Mammary epithelial cell (primary cell): ENCODE results near the gene SOCS1.

Source experiments
- EZH2 ChIP-seq: IDR thresholded peaks from 2 replicates; pipeline ENCODE4 v1.6.1; 2012; ENCODE audit warnings: low read length, inconsistent platforms, borderline replicate concordance
- TF ChIP-seq, protein P1 (sequence below), 2 donors: IDR thresholded peaks in 1 of 2; conservative IDR thresholded peaks in 1 of 2; 2 replicates each; pipeline ENCODE4 v1.5.1; 2011 to 2012; ENCODE audit warnings: inconsistent platforms in 2 of 2, low read length in 2 of 2, mild to moderate bottlenecking in 2 of 2, control low read depth in 1 of 2, low read depth in 1 of 2; ENCODE audit not compliant: insufficient read depth in 1 of 2; ENCODE audit errors: extremely low read depth in 1 of 2

DNA sequence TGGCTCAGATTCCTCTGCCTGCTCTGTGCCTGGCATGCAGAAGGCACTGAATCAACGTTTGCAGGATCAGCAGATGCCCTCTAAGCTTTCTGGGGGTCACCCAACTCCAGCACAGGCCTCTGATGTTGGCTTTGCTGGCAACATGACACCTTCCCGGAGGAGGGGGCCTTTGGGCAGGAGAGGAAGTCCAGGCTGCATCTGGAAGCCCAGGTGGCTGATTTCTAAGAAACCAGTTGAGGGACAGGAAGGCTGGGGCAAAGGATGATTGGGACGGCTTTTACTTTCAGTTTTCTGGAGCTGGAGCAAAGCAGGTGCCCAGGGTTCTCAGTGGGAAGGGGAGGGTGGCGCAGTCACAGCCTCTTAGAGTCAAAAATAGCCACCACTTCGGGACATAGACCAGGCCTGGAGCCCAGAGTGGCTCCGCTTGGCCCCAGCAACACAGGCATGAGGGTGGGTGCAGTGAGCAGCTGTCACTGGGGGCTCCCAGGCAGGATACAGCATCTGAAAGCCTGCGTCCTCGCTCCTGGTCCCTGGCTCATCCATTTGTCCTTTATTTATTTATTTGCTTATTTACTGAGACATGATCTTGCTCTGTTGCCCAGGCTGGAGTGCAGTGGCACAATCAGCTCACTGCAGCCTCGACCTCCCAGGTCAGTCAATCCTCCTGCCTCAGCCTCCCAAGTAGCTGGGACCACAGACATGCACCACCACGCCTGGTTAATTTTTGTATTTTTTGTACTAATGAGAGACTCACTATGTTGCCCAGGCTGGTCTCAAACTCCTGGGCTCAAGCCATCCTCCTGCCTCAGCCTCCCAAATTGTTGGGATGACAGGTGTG is 15.1 kb downstream of the SOCS1 start:
- TF ChIP-seq, protein P1, sequence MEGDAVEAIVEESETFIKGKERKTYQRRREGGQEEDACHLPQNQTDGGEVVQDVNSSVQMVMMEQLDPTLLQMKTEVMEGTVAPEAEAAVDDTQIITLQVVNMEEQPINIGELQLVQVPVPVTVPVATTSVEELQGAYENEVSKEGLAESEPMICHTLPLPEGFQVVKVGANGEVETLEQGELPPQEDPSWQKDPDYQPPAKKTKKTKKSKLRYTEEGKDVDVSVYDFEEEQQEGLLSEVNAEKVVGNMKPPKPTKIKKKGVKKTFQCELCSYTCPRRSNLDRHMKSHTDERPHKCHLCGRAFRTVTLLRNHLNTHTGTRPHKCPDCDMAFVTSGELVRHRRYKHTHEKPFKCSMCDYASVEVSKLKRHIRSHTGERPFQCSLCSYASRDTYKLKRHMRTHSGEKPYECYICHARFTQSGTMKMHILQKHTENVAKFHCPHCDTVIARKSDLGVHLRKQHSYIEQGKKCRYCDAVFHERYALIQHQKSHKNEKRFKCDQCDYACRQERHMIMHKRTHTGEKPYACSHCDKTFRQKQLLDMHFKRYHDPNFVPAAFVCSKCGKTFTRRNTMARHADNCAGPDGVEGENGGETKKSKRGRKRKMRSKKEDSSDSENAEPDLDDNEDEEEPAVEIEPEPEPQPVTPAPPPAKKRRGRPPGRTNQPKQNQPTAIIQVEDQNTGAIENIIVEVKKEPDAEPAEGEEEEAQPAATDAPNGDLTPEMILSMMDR (conservative IDR thresholded peaks at IDR 0.05 in 1 of 2, IDR thresholded peaks at IDR 0.05 in 1 of 2; ENCODE audit: extremely low read depth in 1 of 2, insufficient read depth in 1 of 2, low read depth in 1 of 2, low read length in 2 of 2) = no peak
- TF ChIP-seq EZH2 = no peak
